Measurements from ENCODE around the gene SMIM13. TPM values are rescaled to one million over a fixed set of nuclear protein-coding genes. Genes with fewer than 3 reads are reported as not detected.

SMIM13 gene
- total RNA-seq, 5 donors from 2014 or later (not counting 1 experiment from before 2014, with no cell fraction given) = 3.6 to 8.0 (median 5.3) TPM

DNA sequence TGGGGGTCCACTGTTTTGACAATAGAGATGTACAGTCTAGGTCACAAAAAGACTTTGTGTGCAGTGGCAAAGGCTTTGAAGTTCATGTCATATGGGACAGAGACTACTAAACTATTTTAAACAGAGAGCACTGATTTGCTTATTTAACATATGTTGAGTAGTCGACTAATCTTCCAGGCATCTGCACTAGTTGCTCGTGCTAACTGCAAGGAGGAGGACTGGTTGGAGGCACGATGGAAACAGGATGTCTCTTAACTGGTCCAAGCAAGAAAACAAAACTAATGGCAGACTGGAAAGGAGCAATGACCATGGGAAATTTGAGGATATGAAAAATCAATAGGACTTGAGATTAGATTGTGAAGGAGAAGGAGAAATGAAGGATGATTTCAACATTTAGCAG, 46.4 kb downstream of the SMIM13 start:
- H3K36me3 Mint-ChIP-seq = peaks cover 9% of the 10 kb centered on the region
- H3K9me3 ChIP-seq = no peaks in the 10 kb centered on the region
- H3K27me3 ChIP-seq (replicated peaks in 1 of 2; ENCODE audit: control insufficient read depth in 2 of 2, extremely low read depth in 1 of 2, insufficient read depth in 2 of 2, low read length in 1 of 2) = no peaks in the 10 kb centered on the region
- POLR2A ChIA-PET = no interaction called here
- H3K36me3 ChIP-seq (ENCODE audit: control insufficient read depth in 2 of 2, extremely low read depth in 1 of 2, insufficient read depth in 1 of 2, low read length in 1 of 2) = peaks cover 0 to 10% of the 10 kb centered on the region in 2 donors
- no peaks in the 10 kb centered on the region for H3K27me3 Mint-ChIP-seq
- no peak overlapping the region for H3K4me3 ChIP-seq (ENCODE audit: control insufficient read depth in 1 of 2, extremely low read depth in 1 of 2, low read length in 1 of 2)
- DNase-seq (no peak), ATAC-seq (replicated peaks in 1 of 4) (no peak)
- no peak overlapping the region for H3K27ac Mint-ChIP-seq
- peaks cover 0 to 3% of the 10 kb centered on the region in 2 experiments for H3K4me1 ChIP-seq (ENCODE audit: control insufficient read depth in 1 of 2, extremely low read depth in 1 of 2, insufficient read depth in 2 of 2, low read length in 2 of 2)
- 93% methylated on average over 2 of the region's 3 CpGs for WGBS (ENCODE audit: insufficient coverage)
- H3K27ac ChIP-seq (ENCODE audit: low read length) = no peak overlapping the region
- no peaks in the 10 kb centered on the region for H3K9me3 Mint-ChIP-seq
- H3K4me1 Mint-ChIP-seq = peaks cover 0 to 5% (median 2%) of the 10 kb centered on the region in 3 donors
- H3K4me3 Mint-ChIP-seq = no peak overlapping the region
- CTCF ChIA-PET = no interaction called here

DNA sequence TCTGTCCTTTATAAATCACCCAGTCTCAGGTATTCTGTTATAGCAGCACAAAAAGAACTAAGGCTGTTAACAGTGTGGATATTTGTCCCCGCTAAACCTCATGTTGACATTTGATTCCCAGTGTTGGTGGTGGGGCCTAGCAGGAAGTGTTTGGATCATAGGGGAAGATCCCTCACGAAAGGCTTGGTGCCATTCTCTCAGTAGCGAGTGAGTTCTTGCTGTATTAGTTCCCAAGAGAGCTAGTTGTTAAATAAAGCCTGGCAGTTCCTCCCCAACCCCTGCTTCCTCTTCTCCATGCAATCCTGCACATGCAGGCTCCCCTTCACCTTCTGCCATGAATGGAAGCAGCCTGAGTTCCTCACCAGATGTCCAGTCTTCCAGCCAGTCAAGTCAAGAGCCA, 47.7 kb downstream of the SMIM13 start:
- Histone ChIP-seq H3K27ac (ENCODE audit: low read length) (no peak overlapping the region), H3K27me3 (replicated peaks in 1 of 2; ENCODE audit: control insufficient read depth in 2 of 2, extremely low read depth in 1 of 2, insufficient read depth in 2 of 2, low read length in 1 of 2) (no peaks in the 10 kb centered on the region), H3K36me3 (ENCODE audit: control insufficient read depth in 2 of 2, extremely low read depth in 1 of 2, insufficient read depth in 1 of 2, low read length in 1 of 2) (no peaks in the 10 kb centered on the region), H3K4me1 (ENCODE audit: control insufficient read depth in 1 of 2, extremely low read depth in 1 of 2, insufficient read depth in 2 of 2, low read length in 2 of 2) (peaks cover 0 to 3% of the 10 kb centered on the region in 2 experiments), H3K4me3 (ENCODE audit: control insufficient read depth in 1 of 2, extremely low read depth in 1 of 2, low read length in 1 of 2) (no peak overlapping the region), H3K9me3 (no peaks in the 10 kb centered on the region)
- Mint-ChIP-seq H3K4me1 (peaks cover 0 to 5% (median 2%) of the 10 kb centered on the region in 3 donors), H3K27ac (no peak overlapping the region), H3K36me3 (no peaks in the 10 kb centered on the region), H3K9me3 (no peaks in the 10 kb centered on the region), H3K4me3 (no peak overlapping the region), H3K27me3 (no peaks in the 10 kb centered on the region)
- 90% methylated on average over 2 of the region's 3 CpGs for WGBS (ENCODE audit: insufficient coverage)
- no peak for ATAC-seq (replicated peaks in 1 of 4)
- POLR2A ChIA-PET = no interaction called here
- no peak for DNase-seq
- CTCF ChIA-PET = interaction anchor here (0.7 to 1.0 kb wide), 3 partner anchors 226 to 434 kb away, joined by 4 to 7 read pairs (median 4); no protein-coding TSS in a partner anchor

DNA sequence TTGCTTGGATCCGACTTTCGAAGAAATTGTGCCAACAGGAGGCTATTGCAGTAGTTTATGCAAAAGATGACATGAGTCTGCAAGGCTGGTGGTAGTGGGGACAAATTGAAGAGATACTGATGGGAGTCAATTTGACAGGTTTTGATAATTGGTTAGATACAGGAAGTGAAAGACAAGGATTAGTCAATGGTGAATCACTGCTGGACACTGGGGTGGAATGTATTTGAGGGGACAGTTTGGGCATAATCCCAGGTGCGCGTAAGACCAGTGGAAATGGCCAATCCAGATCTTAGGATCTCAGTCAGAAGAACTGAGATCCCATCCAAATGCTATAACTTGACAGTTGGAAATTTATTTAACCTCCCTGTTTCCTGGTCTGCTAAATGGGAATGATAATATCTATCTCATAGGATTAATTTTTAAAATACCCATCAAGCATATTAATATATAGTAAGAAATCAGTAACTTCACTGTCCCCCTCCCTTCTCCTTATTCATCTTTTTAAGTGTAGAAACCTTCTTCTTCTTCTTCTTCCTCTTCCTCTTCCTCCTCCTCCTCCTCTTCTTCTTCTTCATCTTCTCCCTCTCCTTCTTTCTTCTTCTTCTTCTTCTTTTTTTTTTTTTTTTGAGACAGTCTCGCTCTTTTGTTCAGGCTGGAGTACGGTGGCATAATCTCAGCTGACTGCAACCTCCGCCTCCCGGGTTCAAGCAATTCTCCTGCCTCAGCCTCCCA, 48.8 kb downstream of the SMIM13 start:
- Histone ChIP-seq H3K27ac (ENCODE audit: low read length) (no peak overlapping the region), H3K4me3 (ENCODE audit: control insufficient read depth in 1 of 2, extremely low read depth in 1 of 2, low read length in 1 of 2) (no peak overlapping the region), H3K36me3 (ENCODE audit: control insufficient read depth in 2 of 2, extremely low read depth in 1 of 2, insufficient read depth in 1 of 2, low read length in 1 of 2) (no peaks in the 10 kb centered on the region), H3K9me3 (no peaks in the 10 kb centered on the region), H3K4me1 (ENCODE audit: control insufficient read depth in 1 of 2, extremely low read depth in 1 of 2, insufficient read depth in 2 of 2, low read length in 2 of 2) (peaks cover 0 to 3% of the 10 kb centered on the region in 2 experiments), H3K27me3 (replicated peaks in 1 of 2; ENCODE audit: control insufficient read depth in 2 of 2, extremely low read depth in 1 of 2, insufficient read depth in 2 of 2, low read length in 1 of 2) (no peaks in the 10 kb centered on the region)
- H3K27me3 Mint-ChIP-seq = no peaks in the 10 kb centered on the region
- WGBS (ENCODE audit: insufficient coverage) = 97% methylated on average over 2 of the region's 8 CpGs
- CTCF ChIA-PET = interaction anchor here (0.5 to 5.7 kb wide), 8 partner anchors 25 to 748 kb away, joined by 3 to 39 read pairs (median 6); no protein-coding TSS in a partner anchor
- DNase-seq = no peak
- no peaks in the 10 kb centered on the region for H3K36me3 Mint-ChIP-seq
- H3K27ac Mint-ChIP-seq = no peak overlapping the region
- H3K9me3 Mint-ChIP-seq = no peaks in the 10 kb centered on the region
- no peak for ATAC-seq (replicated peaks in 1 of 4)
- peaks cover 0 to 5% (median 2%) of the 10 kb centered on the region in 3 donors for H3K4me1 Mint-ChIP-seq
- H3K4me3 Mint-ChIP-seq = no peak overlapping the region
- POLR2A ChIA-PET = no interaction called here

DNA sequence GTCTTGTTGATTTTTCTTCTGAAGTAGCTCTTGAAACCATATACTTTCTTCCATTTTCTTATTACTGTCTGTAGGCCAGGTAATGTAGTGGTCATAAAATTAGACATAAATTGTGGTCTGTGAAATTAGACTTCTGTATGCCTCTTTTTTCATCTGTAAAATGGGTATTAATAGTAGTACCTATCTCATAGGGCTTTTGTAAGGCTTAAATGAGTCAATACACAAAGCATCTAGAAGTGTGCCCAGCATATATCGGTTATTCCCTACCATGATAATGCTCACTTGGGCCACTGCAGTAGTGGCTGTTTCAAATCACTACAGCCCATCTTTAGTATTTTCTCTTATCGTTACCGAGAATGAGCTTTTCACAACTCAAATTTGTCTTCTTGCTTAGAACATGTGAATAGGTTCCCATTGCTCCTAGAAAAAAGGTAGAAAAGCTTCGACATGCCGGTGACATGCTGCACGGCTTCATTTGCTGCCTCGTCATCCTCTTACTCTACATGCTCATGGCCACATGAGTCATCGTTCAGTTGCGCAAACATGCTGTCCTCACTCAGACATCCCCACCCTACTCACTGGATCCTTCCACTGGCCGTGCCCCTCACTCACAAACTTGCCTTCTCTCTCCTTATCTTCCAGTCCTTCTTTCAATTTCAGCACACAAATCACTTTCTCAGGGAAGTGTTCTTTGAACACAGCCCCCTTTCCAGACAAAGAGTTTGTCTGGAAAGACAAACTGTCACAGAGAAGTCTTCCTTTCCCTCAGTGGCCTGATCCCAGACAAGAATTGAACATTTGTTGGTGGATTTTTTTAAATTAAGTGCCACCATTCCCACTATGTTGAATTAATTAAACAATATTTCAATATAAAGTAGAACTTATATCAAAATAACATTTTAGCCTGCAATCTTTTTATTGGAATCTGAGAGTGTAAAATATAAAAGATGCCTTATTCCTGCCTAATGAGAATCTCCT, 50.0 kb downstream of the SMIM13 start:
- Histone ChIP-seq H3K27me3 (replicated peaks in 1 of 2; ENCODE audit: control insufficient read depth in 2 of 2, extremely low read depth in 1 of 2, insufficient read depth in 2 of 2, low read length in 1 of 2) (no peaks in the 10 kb centered on the region), H3K27ac (ENCODE audit: low read length) (no peak overlapping the region), H3K4me3 (ENCODE audit: control insufficient read depth in 1 of 2, extremely low read depth in 1 of 2, low read length in 1 of 2) (no peak overlapping the region), H3K36me3 (ENCODE audit: control insufficient read depth in 2 of 2, extremely low read depth in 1 of 2, insufficient read depth in 1 of 2, low read length in 1 of 2) (no peaks in the 10 kb centered on the region), H3K9me3 (no peaks in the 10 kb centered on the region), H3K4me1 (ENCODE audit: control insufficient read depth in 1 of 2, extremely low read depth in 1 of 2, insufficient read depth in 2 of 2, low read length in 2 of 2) (peaks cover 0 to 3% of the 10 kb centered on the region in 2 experiments)
- ChIA-PET POLR2A (interaction anchor here in 1 of 2 donors (0.7 kb wide), 1 partner anchor 271 kb away, joined by 3 read pairs; no protein-coding TSS in a partner anchor), CTCF (interaction anchor here (0.6 to 5.7 kb wide), 10 partner anchors 13 to 749 kb away, joined by 3 to 39 read pairs (median 4); no protein-coding TSS in a partner anchor)
- no peaks in the 10 kb centered on the region for H3K36me3 Mint-ChIP-seq
- ATAC-seq (replicated peaks in 1 of 4) (no peak), DNase-seq (peak in 9 of 35 experiments; percentile 4 to 49 (median 10))
- H3K4me3 Mint-ChIP-seq = no peak overlapping the region
- H3K27me3 Mint-ChIP-seq = no peaks in the 10 kb centered on the region
- no peaks in the 10 kb centered on the region for H3K9me3 Mint-ChIP-seq
- 85% methylated on average over 10 of the region's 10 CpGs for WGBS (ENCODE audit: insufficient coverage)
- H3K27ac Mint-ChIP-seq = no peak overlapping the region
- peaks cover 0 to 5% (median 2%) of the 10 kb centered on the region in 3 donors for H3K4me1 Mint-ChIP-seq

DNA sequence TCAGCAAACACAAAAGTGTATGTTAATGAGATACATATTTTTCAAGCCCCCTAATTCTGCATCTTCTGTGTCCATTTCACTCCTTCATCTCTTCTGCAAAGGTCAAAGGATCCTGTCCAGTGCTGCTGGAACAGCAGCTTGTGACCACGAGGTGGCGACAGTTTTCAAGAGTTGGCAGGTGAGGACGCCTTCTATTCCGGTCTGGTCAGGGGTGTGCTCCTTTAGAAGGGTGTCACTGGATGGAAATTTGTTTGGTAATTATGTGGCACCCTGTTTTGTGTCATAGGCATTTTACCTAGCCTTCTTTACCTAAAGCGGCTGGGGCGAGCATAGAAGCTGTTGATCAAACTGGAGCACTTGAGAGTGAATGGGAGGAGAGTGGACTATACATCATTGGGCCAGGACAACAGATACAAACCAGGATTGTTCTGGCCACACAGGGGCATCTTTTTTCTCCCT, 50.8 kb downstream of the SMIM13 start:
- no peaks in the 10 kb centered on the region for H3K9me3 ChIP-seq
- Mint-ChIP-seq H3K27me3 (no peaks in the 10 kb centered on the region), H3K4me3 (no peak overlapping the region), H3K9me3 (no peaks in the 10 kb centered on the region), H3K36me3 (no peaks in the 10 kb centered on the region), H3K27ac (no peak overlapping the region), H3K4me1 (peaks cover 0 to 5% (median 2%) of the 10 kb centered on the region in 3 donors)
- H3K4me3 ChIP-seq (ENCODE audit: control insufficient read depth in 1 of 2, extremely low read depth in 1 of 2, low read length in 1 of 2) = no peak overlapping the region
- H3K27me3 ChIP-seq (replicated peaks in 1 of 2; ENCODE audit: control insufficient read depth in 2 of 2, extremely low read depth in 1 of 2, insufficient read depth in 2 of 2, low read length in 1 of 2) = no peaks in the 10 kb centered on the region
- DNase-seq = peak; percentile 29 to 84 (median 64)
- WGBS (ENCODE audit: insufficient coverage) = 5% methylated on average over 4 of the region's 6 CpGs
- ChIA-PET CTCF (interaction anchor here (0.6 to 5.7 kb wide), 7 partner anchors 13 to 383 kb away, joined by 3 to 39 read pairs (median 3); no protein-coding TSS in a partner anchor), POLR2A (interaction anchor here in 1 of 2 donors (0.7 kb wide), 1 partner anchor 271 kb away, joined by 3 read pairs; no protein-coding TSS in a partner anchor)
- ATAC-seq (replicated peaks in 1 of 4) = peak; percentile 50 to 77 (median 74)
- no peaks in the 10 kb centered on the region for H3K36me3 ChIP-seq (ENCODE audit: control insufficient read depth in 2 of 2, extremely low read depth in 1 of 2, insufficient read depth in 1 of 2, low read length in 1 of 2)
- no peak overlapping the region for H3K27ac ChIP-seq (ENCODE audit: low read length)
- peaks cover 0 to 3% of the 10 kb centered on the region in 2 experiments for H3K4me1 ChIP-seq (ENCODE audit: control insufficient read depth in 1 of 2, extremely low read depth in 1 of 2, insufficient read depth in 2 of 2, low read length in 2 of 2)
